Neuronal stem cell (in vitro differentiated cells): ENCODE results near the gene LHB.
"Not testable (repeated sequence)": the region's sequence is repeated elsewhere in the genome, so short reads cannot be mapped to it uniquely, and the experiment has no call there.

ENCODE experiments used
- DNase-seq: peaks from one replicate; pipeline ENCODE4 v3.0.0-alpha.2; 2013; ENCODE audit warnings: low spot score
- H2AFZ ChIP-seq: one replicate; pipeline ENCODE4 v1.6.1; 2013; ENCODE audit warnings: mild to moderate bottlenecking, low read length, inconsistent platforms
- H2AK5ac ChIP-seq: 2 replicates; pipeline ENCODE4 v1.6.1; 2013; ENCODE audit warnings: low read depth, mild to moderate bottlenecking, inconsistent platforms, low read length, moderate library complexity, mixed read lengths
- H2BK120ac ChIP-seq: 2 replicates; pipeline ENCODE4 v1.6.1; 2013; ENCODE audit warnings: low read depth, mild to moderate bottlenecking, inconsistent platforms, low read length, moderate library complexity, mixed read lengths
- H2BK12ac ChIP-seq: one replicate; pipeline ENCODE4 v1.6.1; 2013; ENCODE audit warnings: low read length, inconsistent platforms
- H2BK15ac ChIP-seq: 2 replicates; pipeline ENCODE4 v1.6.1; 2013; ENCODE audit warnings: mild to moderate bottlenecking, low read length, inconsistent platforms, mixed read lengths
- H2BK5ac ChIP-seq: one replicate; pipeline ENCODE4 v1.6.1; 2013; ENCODE audit warnings: inconsistent platforms, mild to moderate bottlenecking, low read length, moderate library complexity
- H3K14ac ChIP-seq: one replicate; pipeline ENCODE4 v1.6.1; 2013; ENCODE audit warnings: low read length, inconsistent platforms
- H3K18ac ChIP-seq: 2 replicates; pipeline ENCODE4 v1.6.1; 2013; ENCODE audit warnings: low read length, inconsistent platforms
- H3K23ac ChIP-seq: 2 replicates; pipeline ENCODE4 v1.6.1; 2013; ENCODE audit warnings: low read depth, mild to moderate bottlenecking, mixed read lengths, low read length, inconsistent platforms; ENCODE audit not compliant: poor library complexity
- H3K27ac ChIP-seq: replicated peaks from 3 replicates; pipeline ENCODE4 v1.5.1; 2013; ENCODE audit warnings: low read length, inconsistent platforms
- H3K27me3 ChIP-seq, 3 experiments: 2 replicates each; pipeline ENCODE4 v1.6.1; 2013; ENCODE audit warnings: low read length in 3 of 3, mild to moderate bottlenecking in 2 of 3, inconsistent platforms in 1 of 3, low read depth in 1 of 3, mixed read lengths in 1 of 3, moderate library complexity in 1 of 3; ENCODE audit not compliant: control insufficient read depth in 3 of 3, insufficient read depth in 3 of 3
- H3K36me3 ChIP-seq, 2 donors: replicated peaks in 1 of 2; 2 replicates each; pipeline ENCODE4 v1.6.1; 2013; ENCODE audit warnings: low read length in 2 of 2; ENCODE audit not compliant: control insufficient read depth in 2 of 2, insufficient read depth in 2 of 2
- H3K4ac ChIP-seq: 2 replicates; pipeline ENCODE4 v1.6.1; 2013; ENCODE audit warnings: inconsistent platforms, mild to moderate bottlenecking, low read length, moderate library complexity
- H3K4me1 ChIP-seq, 2 donors: 1 replicate in 1 of 2; 2 replicates in 1 of 2; pipeline ENCODE4 v1.6.1; 2013; ENCODE audit warnings: low read length in 2 of 2, low read depth in 1 of 2; ENCODE audit not compliant: control insufficient read depth in 2 of 2, insufficient read depth in 1 of 2
- H3K4me2 ChIP-seq: one replicate; pipeline ENCODE4 v1.6.1; 2013; ENCODE audit warnings: mild to moderate bottlenecking, low read length, inconsistent platforms; ENCODE audit not compliant: insufficient read depth, poor library complexity, severe bottlenecking
- H3K4me3 ChIP-seq, 2 donors: 2 replicates each; pipeline ENCODE4 v1.5.1; 2013; ENCODE audit warnings: low read length in 2 of 2, mild to moderate bottlenecking in 2 of 2, inconsistent platforms in 1 of 2, moderate library complexity in 1 of 2
- H3K79me1 ChIP-seq: one replicate; pipeline ENCODE4 v1.6.1; 2013; ENCODE audit warnings: low read depth, mild to moderate bottlenecking, inconsistent platforms, low read length, moderate library complexity
- H3K9ac ChIP-seq: one replicate; pipeline ENCODE4 v1.6.1; 2013; ENCODE audit warnings: mild to moderate bottlenecking, low read depth, low read length, inconsistent platforms; ENCODE audit not compliant: poor library complexity
- H3K9me3 ChIP-seq, 2 donors: replicated peaks in 1 of 2; 2 replicates each; pipeline versions ENCODE3 to v1.6.1; 2013; ENCODE audit warnings: low read length in 2 of 2, mild to moderate bottlenecking in 2 of 2, inconsistent platforms in 1 of 2, low read depth in 1 of 2, mixed read lengths in 1 of 2, moderate library complexity in 1 of 2; ENCODE audit not compliant: control insufficient read depth in 2 of 2, insufficient read depth in 1 of 2
- H4K8ac ChIP-seq: one replicate; pipeline ENCODE4 v1.6.1; 2013; ENCODE audit warnings: low read depth, mild to moderate bottlenecking, inconsistent platforms, low read length, moderate library complexity
- H4K91ac ChIP-seq: one replicate; pipeline ENCODE4 v1.6.1; 2013; ENCODE audit warnings: low read length, low read depth, mild to moderate bottlenecking, inconsistent platforms; ENCODE audit not compliant: poor library complexity
- WGBS, 2 donors: extraction: QIAGEN DNeasy Blood & Tissue Kit; methylation state at CpG; one replicate each; pipeline ENCODE4 v1.1.7; 2013; ENCODE audit warnings: missing lambda C conversion rate in 2 of 2, mixed read lengths in 1 of 2; ENCODE audit not compliant: insufficient read length in 2 of 2, insufficient replicate concordance in 1 of 2; ENCODE audit errors: extremely low coverage in 2 of 2; 5-methylcytosine and 5-hydroxymethylcytosine counted together

The LHB gene

GRCh38 chr19:49025088-49025487 is 8.2 kb upstream of the LHB start:
- not testable (repeated sequence) for H3K4ac ChIP-seq, H3K36me3 ChIP-seq, H3K27me3 ChIP-seq, H2AK5ac ChIP-seq, H2AFZ ChIP-seq, H2BK120ac ChIP-seq, H4K8ac ChIP-seq, H3K9me3 ChIP-seq, H3K23ac ChIP-seq, H3K27ac ChIP-seq, H3K4me3 ChIP-seq, H2BK12ac ChIP-seq, H2BK15ac ChIP-seq, H3K4me1 ChIP-seq, H3K14ac ChIP-seq, H3K9ac ChIP-seq, H4K91ac ChIP-seq, H3K79me1 ChIP-seq, H2BK5ac ChIP-seq, H3K18ac ChIP-seq, H3K4me2 ChIP-seq, DNase-seq
- no CpG with 5 or more reads among the region's 6 CpGs for WGBS, 2 donors

DNA sequence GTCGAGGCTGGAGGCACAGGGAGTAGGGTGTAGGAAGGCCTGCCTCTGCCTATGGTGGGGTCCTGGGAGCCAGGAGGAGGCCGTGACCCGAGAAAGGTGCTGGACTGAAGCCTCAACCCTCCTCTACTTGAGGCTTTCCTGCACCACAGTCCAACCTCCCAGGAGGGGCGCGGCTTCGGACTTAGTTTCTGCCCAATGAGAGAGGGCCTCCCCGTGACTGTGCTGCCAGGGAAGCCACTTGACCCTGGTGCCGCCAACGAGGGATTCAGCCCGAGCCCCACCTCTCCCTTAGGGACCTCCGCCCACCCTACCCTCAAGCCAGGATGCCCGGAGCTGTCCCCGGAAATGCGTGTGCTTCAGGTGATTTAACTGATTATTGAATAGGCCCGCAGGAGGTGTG is 7.3 kb upstream of the LHB start, which contains the start of gene CGB3:
Gene CGB3 (minus strand): TSS at position 101 of the 400 bp plus-strand sequence. CDS start 362 bp downstream, outside the sequence.
- not testable (repeated sequence) for H2AFZ ChIP-seq, H3K23ac ChIP-seq, H4K8ac ChIP-seq, H2BK5ac ChIP-seq, H3K27ac ChIP-seq, H3K79me1 ChIP-seq, H3K4me3 ChIP-seq, H3K18ac ChIP-seq, H2AK5ac ChIP-seq, H3K4ac ChIP-seq, H2BK12ac ChIP-seq, H3K4me1 ChIP-seq, DNase-seq, H3K27me3 ChIP-seq, H3K14ac ChIP-seq, H3K9ac ChIP-seq, H2BK15ac ChIP-seq, H3K36me3 ChIP-seq, H3K9me3 ChIP-seq, H2BK120ac ChIP-seq, H4K91ac ChIP-seq, H3K4me2 ChIP-seq
- WGBS, 2 donors: no CpG with 5 or more reads among the region's 15 CpGs

- H3K79me1 ChIP-seq: no peaks in the 10 kb centered on the region
- DNase-seq: no peak
- H3K9me3 ChIP-seq: no peaks in the 10 kb centered on the region
- H3K23ac ChIP-seq: no peak overlapping the region
- no peak overlapping the region for H3K18ac ChIP-seq
- H3K36me3 ChIP-seq: peaks cover 0 to 2% of the 10 kb centered on the region in 2 donors
- no peak overlapping the region for H4K8ac ChIP-seq
- no peak overlapping the region for H2AK5ac ChIP-seq
- no peak overlapping the region for H2BK120ac ChIP-seq
- no peak overlapping the region for H3K9ac ChIP-seq
- H3K27ac ChIP-seq: no peak overlapping the region
- H3K4me3 ChIP-seq: no peak overlapping the region
- no peak overlapping the region for H3K14ac ChIP-seq
- H2BK12ac ChIP-seq: no peak overlapping the region
- H3K4me1 ChIP-seq: peaks cover 9% of the 10 kb centered on the region in 2 donors
- no peak overlapping the region for H2AFZ ChIP-seq
- no peak overlapping the region for H4K91ac ChIP-seq
- WGBS, 2 donors: no CpG with 5 or more reads among the region's 9 CpGs
- H3K27me3 ChIP-seq: peaks cover 0 to 25% (median 0%) of the 10 kb centered on the region in 3 experiments
- no peak overlapping the region for H3K4ac ChIP-seq
- H2BK15ac ChIP-seq: no peak overlapping the region
- no peak overlapping the region for H2BK5ac ChIP-seq
- H3K4me2 ChIP-seq: no peak overlapping the region
Observed at GRCh38 chr19:49022116-49022515, 5.2 kb upstream of the LHB start.

DNA sequence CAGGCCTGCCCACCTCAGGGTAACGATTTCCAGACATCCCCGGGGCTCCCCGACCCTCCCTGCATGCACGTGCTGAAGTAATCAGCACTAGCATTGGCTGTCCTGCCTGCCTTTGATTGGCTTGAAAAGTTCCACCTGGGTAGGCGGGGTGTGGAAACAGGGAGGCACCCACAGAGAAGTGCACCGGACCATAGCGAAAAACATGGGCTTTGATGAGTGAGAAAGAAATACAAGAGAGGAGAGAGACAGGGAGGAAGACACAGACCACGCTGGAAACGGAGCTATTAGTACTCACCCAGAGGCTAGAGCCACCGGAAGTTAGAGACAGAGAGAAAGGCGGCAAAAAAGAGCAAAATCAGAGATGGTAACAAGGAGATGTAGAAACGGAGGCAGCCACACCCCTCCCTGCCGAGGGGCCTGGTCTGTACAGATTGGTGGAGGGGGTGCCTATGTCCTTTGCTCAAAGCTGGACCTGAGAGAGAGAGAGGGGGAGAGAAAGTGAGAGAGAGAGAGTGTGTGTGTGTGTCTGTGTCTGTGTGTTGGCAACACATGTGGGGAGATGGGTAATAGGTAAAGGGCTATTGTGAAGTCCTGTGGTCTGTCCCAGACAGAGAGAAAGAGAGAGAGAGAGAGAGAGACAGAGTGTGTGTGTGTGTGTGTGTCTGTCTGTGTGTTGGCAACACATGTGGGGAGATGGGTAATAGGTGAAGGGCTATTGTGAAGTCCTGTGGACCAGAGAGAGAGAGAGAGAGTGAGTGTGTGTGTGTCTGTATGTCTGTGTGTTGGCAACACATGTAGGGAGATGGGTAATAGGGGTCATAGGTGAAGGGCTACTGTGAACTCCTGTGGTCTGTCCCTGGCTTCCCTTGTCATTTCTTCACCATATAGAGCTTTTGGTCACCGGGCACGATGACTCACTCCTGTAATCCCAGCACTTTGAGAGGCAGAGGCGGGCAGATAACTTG is 4.3 kb upstream of the LHB start:
- Histone ChIP-seq H2AFZ (peak overlapping the region; percentile 82), H3K18ac (no peak overlapping the region), H2AK5ac (no peak overlapping the region), H3K23ac (peak overlapping the region; percentile 47), H3K36me3 (peaks cover under 1 to 8% of the 10 kb centered on the region in 2 donors), H2BK12ac (no peak overlapping the region), H3K4me3 (no peak overlapping the region), H2BK15ac (peak overlapping the region; percentile 37), H2BK120ac (no peak overlapping the region), H3K4me1 (peaks cover 9% of the 10 kb centered on the region in 2 donors), H2BK5ac (no peak overlapping the region), H4K91ac (no peak overlapping the region), H3K4ac (no peak overlapping the region), H3K4me2 (no peak overlapping the region), H4K8ac (peak overlapping the region; percentile 43), H3K27ac (no peak overlapping the region), H3K9ac (no peak overlapping the region), H3K79me1 (no peaks in the 10 kb centered on the region), H3K27me3 (peaks cover 0 to 25% (median 0%) of the 10 kb centered on the region in 3 experiments), H3K14ac (no peak overlapping the region), H3K9me3 (no peaks in the 10 kb centered on the region)
- DNase-seq: no peak
- WGBS, 2 donors: no CpG with 5 or more reads among the region's 16 CpGs
